Stimulated activated CD4-positive, alpha-beta T cell treated with anti-CD3 and anti-CD28 coated beads, Interleukin-1b, Interleukin-23, amount 100 ng/mL, for 24 hours (primary cell): ENCODE measurements around the gene CLASP2.

Source experiments
- DNase-seq, 4 experiments: peaks; one replicate each; pipeline ENCODE4 v3.0.0-alpha.2; 2020; ENCODE audit warnings: low read depth in 4 of 4, low spot score in 1 of 4

The CLASP2 gene

DNA sequence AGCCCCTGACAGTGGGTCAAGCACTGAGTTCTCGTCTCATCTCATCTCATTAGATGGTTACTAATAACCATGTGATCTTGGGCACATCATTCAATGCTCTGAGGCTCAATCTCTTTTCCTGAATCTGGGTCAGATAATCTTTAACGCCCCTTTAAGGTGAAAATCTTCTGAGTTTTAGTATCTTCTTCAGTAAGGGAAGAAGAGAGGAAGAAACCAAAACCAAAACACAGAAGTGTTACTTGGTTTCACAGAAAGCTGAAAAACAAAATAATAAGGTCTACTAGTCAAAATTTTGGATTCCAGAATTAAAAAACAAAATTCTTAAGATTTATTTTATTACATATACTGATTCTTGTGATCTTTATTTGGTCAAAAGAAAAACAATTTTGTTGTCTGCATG, 78.2 kb downstream of the CLASP2 start:
- DNase-seq = no peak

DNA sequence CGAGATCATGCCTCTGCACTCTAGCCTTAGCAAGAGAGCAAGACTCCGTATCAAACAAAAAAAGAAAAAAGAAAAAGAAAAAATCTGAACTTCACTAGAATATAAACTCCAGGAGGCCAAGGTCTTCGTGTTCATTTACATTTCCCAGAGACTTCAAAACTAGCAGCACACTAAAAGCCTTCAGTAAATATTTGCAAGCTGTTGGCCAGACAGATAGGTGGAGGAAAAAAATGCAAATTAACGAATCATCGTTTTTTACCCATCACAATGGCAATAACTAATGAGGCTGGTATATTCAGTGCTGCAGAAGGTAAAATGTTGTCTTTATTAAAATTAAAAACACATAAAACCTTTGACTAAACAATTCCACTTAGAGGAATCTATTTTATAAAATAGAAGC, 80.6 kb downstream of the CLASP2 start:
- no peak for DNase-seq

DNA sequence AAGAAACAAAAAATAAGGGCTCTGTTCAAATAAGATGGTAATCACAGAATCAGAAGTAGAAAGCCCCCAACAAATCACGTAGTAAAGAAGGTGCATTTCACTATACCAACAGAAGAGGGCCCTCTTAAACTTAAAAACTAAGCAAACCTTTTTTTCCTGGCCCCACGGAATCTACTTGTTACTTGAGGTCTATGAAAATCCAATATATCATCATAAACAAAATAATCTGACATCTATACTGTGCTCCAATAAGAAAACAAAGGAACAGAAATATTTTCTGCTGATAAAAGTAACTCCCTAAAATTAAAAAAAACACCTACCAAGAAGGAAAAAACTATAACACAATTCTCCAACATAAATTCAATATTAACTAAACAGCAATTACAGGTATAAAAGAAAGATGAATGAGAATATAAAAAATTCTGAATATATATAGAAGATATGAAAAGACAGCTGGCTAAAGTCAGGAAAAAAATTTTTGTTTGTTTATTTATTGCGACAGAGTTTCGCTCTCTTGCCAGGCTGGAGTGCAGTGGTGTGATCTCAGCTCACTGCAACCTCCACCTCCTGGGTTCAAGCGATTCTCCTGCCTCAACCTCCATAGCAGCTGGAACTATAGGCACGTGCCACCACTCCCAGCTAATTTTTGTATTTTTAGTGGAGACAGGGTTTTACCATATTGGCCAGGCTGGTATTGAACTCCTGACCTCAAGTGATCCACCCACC, 81.8 kb downstream of the CLASP2 start:
- DNase-seq = no peak

DNA sequence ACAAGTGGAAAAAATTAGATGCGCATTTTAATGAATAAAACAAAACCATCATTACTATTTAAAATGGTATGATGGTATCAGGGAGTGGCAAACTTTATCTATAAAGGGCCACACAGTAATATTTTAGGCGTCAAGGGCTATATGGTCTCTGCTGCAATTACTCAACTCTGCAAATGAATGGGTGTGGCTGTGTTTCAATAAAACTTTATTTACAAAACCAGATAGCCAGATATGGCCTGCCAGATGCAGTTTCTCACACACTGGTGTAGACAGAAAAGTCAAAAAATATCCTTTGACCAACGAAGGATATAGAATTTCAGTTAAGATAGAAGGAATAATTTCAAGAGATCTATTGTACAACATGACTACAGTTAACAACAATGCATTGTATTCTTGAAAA, 83.8 kb downstream of the CLASP2 start:
- DNase-seq = no peak

DNA sequence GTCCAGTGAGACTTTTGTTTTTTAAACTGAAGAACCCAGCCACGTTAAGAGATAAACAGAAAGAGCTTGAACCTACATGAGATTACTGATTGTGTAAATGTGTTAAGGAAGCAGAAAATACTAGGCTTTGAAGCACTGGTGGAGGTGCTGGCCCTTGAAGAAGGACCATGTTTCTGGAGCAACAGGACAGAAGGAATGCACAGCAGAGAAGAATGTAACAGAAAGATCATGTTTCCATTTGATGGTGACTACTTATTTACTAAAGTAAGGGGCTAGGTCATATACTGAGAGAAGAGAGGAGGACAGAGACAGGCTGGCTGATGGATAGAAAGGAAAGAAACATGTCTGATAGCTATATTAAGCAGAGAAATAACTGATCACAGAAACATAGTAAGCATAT, 88.8 kb downstream of the CLASP2 start:
- DNase-seq = no peak

DNA sequence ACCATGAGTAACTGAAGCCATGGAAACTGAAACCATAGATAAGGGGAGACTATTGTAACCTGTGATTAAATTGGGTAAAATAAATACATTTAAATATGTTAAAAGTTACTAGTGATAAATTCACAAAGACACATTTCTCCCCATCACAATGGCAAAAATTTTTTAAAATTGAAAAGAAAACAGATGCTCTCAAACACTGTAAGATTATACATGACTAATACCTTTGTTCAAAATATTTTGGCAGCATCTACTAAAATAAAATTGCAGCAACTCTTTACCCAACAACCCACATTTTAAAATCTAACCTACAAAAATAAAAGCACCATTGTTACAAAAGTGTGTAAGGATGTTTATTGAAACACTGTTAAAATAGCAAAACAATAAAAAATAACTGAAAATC, 93.3 kb downstream of the CLASP2 start:
- DNase-seq = no peak

DNA sequence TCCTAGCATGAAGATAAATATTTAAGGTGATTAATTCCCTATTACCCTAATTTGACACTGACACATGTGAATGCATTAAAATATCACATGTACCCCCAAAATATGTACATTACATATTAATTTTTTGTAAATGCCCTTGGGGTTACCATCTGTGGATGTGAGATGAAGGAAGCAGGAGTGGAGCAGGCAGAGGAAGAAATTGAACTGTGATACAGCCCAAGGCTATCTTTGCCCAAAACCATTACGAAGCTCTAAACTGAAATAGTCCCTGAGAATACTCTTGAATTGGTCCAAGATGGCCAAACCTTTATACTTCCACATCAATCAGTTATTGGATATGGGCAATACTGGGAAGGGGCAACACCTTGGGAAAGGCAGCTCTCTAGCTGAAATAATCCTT, 105.0 kb downstream of the CLASP2 start:
- no peak for DNase-seq

DNA sequence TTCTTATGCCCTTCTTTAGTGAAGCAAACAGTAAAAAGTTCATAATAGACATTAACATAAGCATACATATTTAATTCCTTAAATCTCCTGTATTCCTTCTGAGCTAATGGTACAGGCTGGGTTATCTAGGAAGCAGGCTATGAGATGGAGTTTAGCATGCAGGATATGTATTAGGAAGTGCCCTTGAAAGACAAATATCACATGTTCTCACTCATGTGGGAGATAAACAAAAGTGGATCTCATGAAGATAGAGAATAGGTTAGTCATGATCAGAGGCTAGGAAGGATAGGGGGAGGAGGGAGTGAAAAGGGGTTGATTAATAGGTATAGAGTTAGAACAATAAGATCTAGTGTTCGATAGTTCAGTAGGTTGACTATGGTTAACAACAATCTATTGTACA, 105.4 kb downstream of the CLASP2 start:
- no peak for DNase-seq

DNA sequence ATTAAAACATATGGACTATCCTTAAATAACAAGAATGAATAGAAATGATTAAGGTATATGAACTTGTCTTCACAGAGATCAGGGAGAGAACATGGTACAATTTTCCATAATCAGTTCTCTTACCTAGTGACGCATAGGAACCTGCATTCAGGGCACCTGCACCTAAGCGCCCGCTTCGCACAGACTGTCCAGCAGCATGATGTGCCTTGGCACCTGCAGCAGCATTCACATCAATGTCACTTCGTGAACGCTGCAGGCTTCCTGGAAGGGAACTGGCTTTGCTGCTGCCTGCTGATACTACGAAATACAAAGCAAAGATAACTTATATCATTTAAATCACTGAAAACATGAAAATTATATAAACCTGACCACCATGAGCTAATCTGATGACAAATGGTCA, 115.2 kb downstream of the CLASP2 start:
- DNase-seq = no peak

DNA sequence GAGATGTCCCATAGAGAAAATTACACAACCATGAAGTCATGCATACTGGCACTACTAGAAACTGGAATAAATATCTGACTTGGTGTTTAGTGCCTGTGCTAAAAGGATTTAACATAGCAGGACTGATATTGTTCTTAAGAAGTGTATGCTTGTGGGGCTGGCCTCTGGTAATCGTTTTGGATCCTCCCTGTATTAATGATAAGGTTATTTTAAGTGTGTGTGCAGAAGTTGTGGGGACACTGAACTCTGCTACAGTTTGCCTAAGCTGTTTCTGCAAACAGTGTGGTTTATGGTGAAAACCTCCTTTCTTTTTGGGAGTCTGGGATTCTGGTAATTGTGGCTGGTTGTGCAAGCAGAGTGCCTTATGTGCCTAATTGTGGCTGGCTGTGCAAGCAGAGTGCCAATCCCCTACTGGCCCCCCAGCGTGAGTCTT, 120.8 kb downstream of the CLASP2 start:
- no peak for DNase-seq

DNA sequence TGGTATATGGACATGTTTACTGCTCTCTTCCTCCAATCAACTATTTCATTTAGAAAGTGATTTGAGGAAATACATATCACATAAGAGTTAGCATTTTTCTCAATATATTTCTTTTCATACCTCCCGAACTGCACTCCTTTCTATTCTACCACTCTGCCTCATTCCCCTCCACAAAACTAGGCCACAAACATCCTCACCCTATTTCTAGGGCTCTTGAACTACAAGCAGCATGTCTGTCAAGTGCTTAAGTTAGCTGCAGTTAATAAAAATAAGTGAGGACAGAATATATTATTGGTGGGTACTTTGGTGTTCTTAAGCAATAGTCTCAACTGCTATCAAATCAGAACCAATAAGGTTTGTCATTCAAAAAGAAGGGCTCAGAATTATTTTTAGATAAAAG, 125.1 kb downstream of the CLASP2 start:
- no peak for DNase-seq

DNA sequence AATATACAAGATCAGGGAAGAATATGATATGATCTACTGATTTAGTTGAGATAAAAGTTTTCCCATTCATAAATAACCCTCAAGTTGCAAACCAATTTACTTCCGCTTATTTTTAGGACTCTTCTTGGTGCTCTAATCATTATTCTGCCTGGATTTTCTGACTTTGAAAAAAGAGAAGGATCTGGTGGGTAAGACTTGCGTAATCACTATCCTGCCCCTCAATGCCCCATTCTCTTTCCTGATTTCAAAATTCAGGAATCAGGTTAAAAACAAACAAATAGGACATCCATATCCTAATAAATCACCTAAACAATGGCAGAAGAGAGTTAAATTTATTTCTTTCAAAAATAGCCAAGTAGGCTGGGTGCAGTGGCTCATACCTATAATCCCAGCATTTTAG, 127.5 kb downstream of the CLASP2 start:
- DNase-seq = no peak

DNA sequence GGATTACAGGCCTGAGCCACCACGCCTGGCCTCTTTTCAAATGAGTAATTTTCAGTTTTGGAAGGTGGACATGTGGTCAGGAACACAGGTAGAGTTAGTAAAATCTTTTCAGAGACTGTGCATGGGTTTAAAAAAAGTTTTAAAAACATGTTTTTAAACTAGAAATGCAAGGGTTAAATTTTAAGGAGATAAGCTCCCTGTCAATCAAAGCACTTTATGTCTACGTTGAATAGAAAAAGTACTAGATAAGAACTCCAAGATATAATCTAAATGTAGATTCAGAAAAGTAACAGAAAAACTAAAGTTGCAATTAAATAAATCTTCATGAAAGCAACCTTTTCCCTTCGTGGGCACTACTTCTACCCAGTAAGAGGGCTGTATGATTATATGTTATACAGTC, 131.7 kb downstream of the CLASP2 start:
- DNase-seq = no peak

DNA sequence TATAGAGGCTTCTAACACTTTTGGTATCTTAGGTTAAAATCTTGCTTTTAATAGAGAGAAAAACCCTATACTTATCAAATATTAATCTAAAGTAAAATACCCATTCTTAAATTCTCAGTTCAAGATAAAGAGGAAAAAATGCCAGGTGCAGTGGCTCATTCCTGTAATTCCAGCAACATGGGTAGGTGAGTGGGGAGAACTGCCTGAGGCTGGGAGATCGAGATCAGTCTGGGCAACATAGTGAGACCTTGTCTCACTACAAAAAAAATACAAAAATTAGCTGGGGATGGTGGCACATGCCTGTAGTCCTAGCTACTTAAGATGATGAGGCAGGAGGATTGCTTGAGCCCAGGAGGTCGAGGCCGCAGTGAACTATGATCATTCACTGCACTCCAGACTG, 135.8 kb downstream of the CLASP2 start:
- DNase-seq = no peak

DNA sequence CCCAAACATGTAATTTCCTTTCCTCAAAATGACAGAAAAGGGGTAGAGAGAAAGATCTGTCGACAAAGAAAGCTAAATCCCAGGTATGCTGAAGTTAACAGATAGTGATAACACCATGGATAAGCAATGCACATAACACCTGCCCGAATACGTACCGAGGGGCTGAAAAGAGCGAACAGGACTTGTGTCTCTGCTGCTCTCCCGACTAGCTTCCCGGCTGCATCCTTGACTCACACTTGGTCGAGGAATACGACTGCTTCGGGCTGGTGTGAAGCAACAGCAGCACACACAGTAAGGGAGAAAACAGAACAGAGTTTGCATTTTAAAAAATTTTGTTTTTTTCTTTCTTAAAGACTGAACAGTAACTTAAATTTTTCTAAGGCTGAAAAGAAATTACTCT, 136.4 kb downstream of the CLASP2 start:
- no peak for DNase-seq

DNA sequence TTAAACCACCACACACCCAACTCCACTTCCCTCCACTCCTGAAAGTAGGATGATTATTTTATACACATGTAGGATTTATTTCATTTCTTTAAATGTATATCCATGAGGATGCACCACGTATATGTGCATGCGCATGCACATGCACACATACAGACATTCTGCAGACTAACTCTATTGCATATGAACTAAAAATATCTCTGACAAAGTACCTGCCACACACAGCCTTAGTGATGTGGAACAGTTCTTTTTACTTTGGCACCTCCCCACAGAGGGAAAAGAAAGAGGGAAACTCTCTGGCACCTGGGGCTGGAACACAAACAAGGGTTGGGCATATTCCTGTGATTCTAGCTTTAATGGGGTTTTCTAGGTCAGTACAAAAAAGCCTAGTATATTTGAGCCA, 138.2 kb downstream of the CLASP2 start:
- no peak for DNase-seq

DNA sequence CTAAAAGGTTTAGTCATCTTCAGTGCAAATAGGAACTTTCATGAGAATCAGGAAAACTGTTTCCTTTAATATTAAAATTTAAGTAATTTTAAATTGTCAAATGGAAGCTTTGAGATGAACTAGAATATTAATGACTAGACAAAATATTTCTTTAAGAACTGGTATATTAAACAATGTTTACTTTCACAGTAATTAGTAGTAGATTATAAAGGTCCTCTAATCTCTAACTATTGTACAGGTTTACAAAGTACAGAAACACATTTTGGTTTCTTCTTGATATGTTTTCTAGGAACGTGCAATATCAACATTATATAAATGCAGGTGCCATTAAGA, 138.9 kb downstream of the CLASP2 start:
- no peak for DNase-seq

DNA sequence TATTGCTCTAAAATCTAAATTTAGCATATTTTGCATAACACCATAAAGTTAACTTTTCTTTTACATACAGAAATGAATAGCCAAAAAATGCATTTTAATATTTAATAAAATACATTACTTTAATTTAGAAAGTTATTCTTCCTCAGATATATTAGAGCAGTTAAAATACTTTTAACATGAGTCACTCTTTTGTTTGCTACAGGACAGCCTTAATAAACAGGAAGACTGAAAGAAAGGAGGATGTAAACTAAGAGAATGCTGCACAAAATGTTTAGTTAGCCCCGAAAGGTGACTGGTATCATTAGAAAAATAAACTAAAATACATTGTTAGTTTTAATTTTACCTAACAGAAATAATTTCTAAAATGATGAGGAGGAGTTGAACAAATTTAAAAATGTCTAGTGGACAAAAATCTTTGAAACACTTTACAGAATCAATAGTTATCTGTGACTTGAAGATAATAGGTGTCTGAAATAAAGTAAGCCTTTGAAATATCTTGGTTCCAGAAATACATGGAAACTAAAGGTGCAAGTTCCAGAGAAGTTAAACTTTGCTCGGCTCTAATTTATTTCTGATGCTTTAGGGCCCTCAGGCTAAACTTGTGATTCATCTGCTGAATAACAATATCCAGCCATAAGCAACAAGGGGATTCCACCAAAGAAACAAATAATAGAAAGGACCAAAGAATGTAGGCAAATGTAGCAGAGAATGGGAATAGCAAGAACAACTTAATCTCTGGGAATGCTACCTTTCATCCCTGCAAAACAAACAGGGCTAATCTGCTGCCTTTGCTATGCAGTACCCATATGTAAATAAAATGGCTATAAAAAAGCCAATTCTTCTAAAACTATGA, 139.5 kb downstream of the CLASP2 start:
- DNase-seq = no peak

DNA sequence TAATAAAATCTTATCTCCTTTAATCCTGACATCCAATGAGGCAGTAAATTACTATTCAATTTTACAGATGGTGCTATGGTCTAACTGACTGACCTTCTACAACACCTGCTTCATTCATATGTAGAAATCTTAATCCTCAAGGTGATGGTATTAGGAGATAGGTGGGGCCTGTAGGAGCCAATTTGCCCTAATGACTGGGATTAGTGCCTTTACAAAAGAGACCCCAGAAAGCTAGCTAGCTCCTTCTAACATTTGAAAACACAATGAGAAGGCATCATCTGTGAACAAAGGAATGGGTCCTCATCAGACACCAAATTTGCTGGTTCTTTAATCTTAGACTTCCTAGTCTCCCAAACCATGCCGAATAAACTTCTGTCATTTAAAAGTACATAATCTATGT, 140.5 kb downstream of the CLASP2 start:
- DNase-seq = no peak

DNA sequence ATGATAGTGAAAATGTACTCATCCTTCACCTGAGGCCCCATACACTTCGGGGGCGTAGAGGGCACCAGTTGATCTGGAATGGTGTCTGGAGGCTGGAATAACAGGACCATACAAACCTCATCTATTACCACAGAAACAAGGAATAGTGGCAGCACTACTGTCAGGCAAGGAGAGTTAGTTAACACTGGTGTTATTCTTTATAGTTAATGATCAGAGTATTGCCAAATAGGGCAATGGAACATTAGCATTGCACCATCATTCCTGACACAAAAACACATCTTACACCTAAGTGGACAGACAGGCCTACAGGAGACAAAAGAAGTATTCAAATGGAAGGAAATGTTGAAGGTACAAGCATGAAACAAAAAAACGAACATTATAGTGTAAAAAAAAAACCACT, 140.9 kb downstream of the CLASP2 start:
- no peak for DNase-seq

DNA sequence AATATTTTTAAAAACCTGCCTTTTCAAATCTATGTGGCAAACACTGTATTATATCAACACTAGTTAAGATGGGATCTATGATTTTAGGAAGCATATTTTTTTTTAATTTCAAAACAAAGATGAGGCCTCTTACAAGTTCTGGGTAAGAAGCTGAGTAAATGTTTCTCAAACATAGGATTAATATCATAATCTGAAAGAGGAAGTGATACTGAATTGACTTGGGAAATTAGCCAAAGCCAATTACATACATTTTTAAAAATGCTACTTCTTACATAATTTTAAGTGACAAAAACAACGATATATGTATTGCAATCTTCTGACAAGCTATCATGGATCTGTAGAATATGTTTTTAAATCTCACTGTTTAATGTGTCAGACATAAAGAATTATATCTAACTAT, 142.7 kb downstream of the CLASP2 start:
- DNase-seq = no peak

DNA sequence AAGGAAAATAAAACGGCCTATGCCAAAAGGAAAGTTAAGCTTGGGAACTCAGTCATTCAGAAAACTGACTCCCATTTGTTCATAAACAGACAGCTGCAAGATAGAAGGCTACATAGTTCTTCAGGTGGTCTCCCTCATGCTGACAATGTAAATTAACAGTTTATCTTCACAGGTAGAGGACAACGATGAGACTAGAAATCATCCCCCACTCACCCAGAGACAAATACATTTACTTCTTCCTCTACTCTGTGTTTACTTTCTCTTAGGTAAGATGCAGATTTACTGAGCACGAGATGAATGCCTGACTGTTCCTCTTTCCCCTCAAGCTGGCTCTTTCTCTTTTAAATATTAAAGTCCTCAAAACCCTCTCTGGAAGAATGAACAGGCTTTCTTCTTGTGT, 160.2 kb downstream of the CLASP2 start:
- no peak for DNase-seq

DNA sequence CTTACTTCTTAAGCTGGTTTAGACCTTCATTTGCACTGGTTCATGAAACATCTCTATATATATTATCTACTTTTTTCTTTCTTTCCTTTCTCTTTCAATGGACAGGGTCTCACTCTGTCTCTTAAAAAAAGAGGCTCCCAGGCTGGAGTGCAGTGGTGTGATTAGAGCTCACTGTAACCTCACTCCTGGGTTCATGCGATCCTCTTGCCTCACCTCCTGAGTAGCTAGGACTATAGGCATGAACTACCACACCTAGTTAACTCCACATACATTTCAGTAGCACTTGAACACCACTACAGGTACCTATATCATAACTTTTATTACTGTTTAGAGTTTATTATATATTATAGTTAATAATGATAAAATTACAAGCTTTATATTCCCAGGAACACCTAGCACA, 160.8 kb downstream of the CLASP2 start:
- no peak for DNase-seq
